Nephron (organoid): ENCODE data around the gene NTSR1.

Experiments used
- H3K27ac Mint-ChIP-seq, 3 experiments: 2 replicates each; pipeline ENCODE4 v1.8.0; 2020; ENCODE audit warnings: mixed read lengths in 3 of 3, mild to moderate bottlenecking in 2 of 3, moderate library complexity in 1 of 3
- H3K27me3 Mint-ChIP-seq: 2 replicates; pipeline ENCODE4 v1.8.0; 2021; ENCODE audit warnings: low read depth, mild to moderate bottlenecking, moderate library complexity, mixed read lengths
- H3K36me3 Mint-ChIP-seq: 2 replicates; pipeline ENCODE4 v1.8.0; 2020; ENCODE audit warnings: low read depth, mixed read lengths
- H3K4me1 Mint-ChIP-seq: 2 replicates; pipeline ENCODE4 v1.8.0; 2020; ENCODE audit warnings: mixed read lengths
- H3K4me3 Mint-ChIP-seq, 3 experiments: 2 replicates each; pipeline ENCODE4 v1.8.0; 2020; ENCODE audit warnings: mild to moderate bottlenecking in 3 of 3, mixed read lengths in 3 of 3, moderate library complexity in 2 of 3
- H3K9me3 Mint-ChIP-seq: 2 replicates; pipeline ENCODE4 v1.8.0; 2020; ENCODE audit warnings: mixed read lengths
- CTCF ChIP-seq, 3 experiments: fragments of 200-600 bp; sonication (generic); IDR thresholded peaks; one replicate each; pipeline ENCODE4 v1.5.0; 2021; ENCODE audit warnings: antibody characterized with exemption in 3 of 3; ENCODE audit not compliant: unreplicated experiment in 3 of 3

The NTSR1 gene

GRCh38 chr20:62716198-62716940 lies 7.7 kb downstream of the NTSR1 start:
- H3K27ac Mint-ChIP-seq, result no peak overlapping the region
- H3K27me3 Mint-ChIP-seq, result peaks cover 78% of the 10 kb centered on the region
- TF ChIP-seq CTCF (IDR thresholded peaks at IDR 0.05; ENCODE audit: unreplicated experiment in 3 of 3), result no peak
- no peak overlapping the region for H3K4me3 Mint-ChIP-seq
- H3K9me3 Mint-ChIP-seq, result peaks cover 22% of the 10 kb centered on the region
- no peaks in the 10 kb centered on the region for H3K4me1 Mint-ChIP-seq
- peaks cover 1% of the 10 kb centered on the region for H3K36me3 Mint-ChIP-seq

GRCh38 chr20:62716941-62717310 lies 8.3 kb downstream of the NTSR1 start:
- TF ChIP-seq CTCF (IDR thresholded peaks at IDR 0.05; ENCODE audit: unreplicated experiment in 3 of 3), result no peak
- Mint-ChIP-seq H3K36me3 (peaks cover 6% of the 10 kb centered on the region), H3K9me3 (peaks cover 28% of the 10 kb centered on the region), H3K4me3 (no peak overlapping the region), H3K27me3 (peaks cover 78% of the 10 kb centered on the region), H3K27ac (no peak overlapping the region), H3K4me1 (no peaks in the 10 kb centered on the region)

- Mint-ChIP-seq H3K36me3 (peaks cover 10% of the 10 kb centered on the region), H3K27me3 (peaks cover 79% of the 10 kb centered on the region), H3K4me1 (no peaks in the 10 kb centered on the region), H3K4me3 (no peak overlapping the region), H3K9me3 (peaks cover 36% of the 10 kb centered on the region), H3K27ac (no peak overlapping the region)
- no peak for TF ChIP-seq CTCF (IDR thresholded peaks at IDR 0.05; ENCODE audit: unreplicated experiment in 3 of 3)
These were observed 9.3 kb downstream of the NTSR1 start for GRCh38 chr20:62717933-62718332.

- Mint-ChIP-seq H3K4me3 (no peak overlapping the region), H3K9me3 (peaks cover 33% of the 10 kb centered on the region), H3K4me1 (peaks cover 5% of the 10 kb centered on the region), H3K27ac (no peak overlapping the region), H3K36me3 (peaks cover 10% of the 10 kb centered on the region), H3K27me3 (peaks cover 79% of the 10 kb centered on the region)
- no peak for TF ChIP-seq CTCF (IDR thresholded peaks at IDR 0.05; ENCODE audit: unreplicated experiment in 3 of 3)
These were observed 9.9 kb downstream of the NTSR1 start for GRCh38 chr20:62718546-62718945.

GRCh38 chr20:62719250-62719935 lies 10.8 kb downstream of the NTSR1 start:
- no peak overlapping the region for H3K27ac Mint-ChIP-seq
- peaks cover 10% of the 10 kb centered on the region for H3K36me3 Mint-ChIP-seq
- H3K4me3 Mint-ChIP-seq, result no peak overlapping the region
- H3K4me1 Mint-ChIP-seq, result peaks cover 5% of the 10 kb centered on the region
- H3K27me3 Mint-ChIP-seq, result peaks cover 77% of the 10 kb centered on the region
- no peak for TF ChIP-seq CTCF (IDR thresholded peaks at IDR 0.05; ENCODE audit: unreplicated experiment in 3 of 3)
- H3K9me3 Mint-ChIP-seq, result peaks cover 29% of the 10 kb centered on the region
